ENCODE results near the gene NVL. TPM values are rescaled to one million over a fixed set of nuclear protein-coding genes. Genes with fewer than 3 reads are reported as not detected.

NVL gene
- total RNA-seq, 4 donors from 2014 or later: 10.0 to 21.9 (median 17.3) TPM

DNA sequence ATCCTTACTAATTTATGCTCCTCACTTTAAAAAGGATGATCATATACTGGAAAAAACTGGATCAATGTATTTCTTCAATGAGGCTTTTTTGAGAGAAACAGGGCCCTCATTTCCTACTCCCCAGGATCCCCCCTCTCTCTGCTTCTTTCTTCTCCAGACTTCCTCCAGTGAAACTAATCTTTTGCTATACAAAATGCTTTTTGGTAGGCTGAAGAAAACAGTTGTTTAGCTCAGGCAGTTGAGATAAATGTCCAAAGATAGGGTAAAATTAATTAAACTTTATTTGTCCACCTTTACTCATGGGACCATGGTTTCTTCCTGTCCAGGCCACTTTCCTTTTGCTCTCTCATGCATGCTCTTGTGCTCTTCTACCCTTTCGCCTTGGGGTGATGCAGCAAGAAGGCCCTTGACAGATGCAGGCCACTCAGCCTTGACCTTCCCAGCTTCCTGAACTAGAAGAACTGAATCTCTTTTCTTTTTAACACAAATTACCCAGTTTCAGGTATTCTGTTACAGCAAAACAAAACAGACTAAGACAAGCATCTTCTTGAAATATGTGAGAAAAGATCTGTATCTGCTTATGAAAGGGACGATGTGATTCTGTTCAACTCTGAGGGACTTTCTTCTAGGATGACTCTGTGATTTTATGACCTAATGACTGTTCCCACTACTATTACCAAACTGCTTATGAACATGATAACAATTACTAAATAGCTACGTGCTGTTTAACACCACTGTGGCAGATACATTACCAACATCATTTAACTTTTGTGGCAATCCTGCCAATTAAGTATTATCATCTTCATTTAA is 63.7 kb downstream of the NVL start:
- TF ChIP-seq, protein P1, sequence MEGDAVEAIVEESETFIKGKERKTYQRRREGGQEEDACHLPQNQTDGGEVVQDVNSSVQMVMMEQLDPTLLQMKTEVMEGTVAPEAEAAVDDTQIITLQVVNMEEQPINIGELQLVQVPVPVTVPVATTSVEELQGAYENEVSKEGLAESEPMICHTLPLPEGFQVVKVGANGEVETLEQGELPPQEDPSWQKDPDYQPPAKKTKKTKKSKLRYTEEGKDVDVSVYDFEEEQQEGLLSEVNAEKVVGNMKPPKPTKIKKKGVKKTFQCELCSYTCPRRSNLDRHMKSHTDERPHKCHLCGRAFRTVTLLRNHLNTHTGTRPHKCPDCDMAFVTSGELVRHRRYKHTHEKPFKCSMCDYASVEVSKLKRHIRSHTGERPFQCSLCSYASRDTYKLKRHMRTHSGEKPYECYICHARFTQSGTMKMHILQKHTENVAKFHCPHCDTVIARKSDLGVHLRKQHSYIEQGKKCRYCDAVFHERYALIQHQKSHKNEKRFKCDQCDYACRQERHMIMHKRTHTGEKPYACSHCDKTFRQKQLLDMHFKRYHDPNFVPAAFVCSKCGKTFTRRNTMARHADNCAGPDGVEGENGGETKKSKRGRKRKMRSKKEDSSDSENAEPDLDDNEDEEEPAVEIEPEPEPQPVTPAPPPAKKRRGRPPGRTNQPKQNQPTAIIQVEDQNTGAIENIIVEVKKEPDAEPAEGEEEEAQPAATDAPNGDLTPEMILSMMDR (IDR thresholded peaks at IDR 0.05): no peak
- ATAC-seq (ENCODE audit: low FRiP score): no peak
- DNase-seq (ENCODE audit: low spot score): no peak

DNA sequence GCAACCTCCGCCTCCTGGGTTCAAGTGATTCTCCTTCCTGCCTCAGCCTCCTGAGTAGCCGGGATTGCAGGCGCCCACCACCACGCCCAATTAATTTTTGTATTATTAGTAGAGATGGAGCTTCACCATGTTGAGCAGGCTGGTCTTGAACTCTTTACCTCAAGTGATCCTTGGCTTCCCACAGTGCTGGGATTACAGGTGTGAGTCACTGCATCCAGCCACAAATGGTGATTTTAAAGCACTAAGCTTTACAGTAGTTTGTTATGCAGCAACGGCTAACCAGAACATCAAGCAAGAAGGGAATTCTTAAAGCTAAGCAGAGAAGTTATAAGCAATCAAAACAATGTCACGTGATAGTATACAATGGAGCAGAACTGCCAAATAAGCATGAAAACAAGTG is 65.7 kb downstream of the NVL start:
- no peak for DNase-seq (ENCODE audit: low spot score)
- TF ChIP-seq, protein P1 (IDR thresholded peaks at IDR 0.05): no peak
- ATAC-seq (ENCODE audit: low FRiP score): no peak

DNA sequence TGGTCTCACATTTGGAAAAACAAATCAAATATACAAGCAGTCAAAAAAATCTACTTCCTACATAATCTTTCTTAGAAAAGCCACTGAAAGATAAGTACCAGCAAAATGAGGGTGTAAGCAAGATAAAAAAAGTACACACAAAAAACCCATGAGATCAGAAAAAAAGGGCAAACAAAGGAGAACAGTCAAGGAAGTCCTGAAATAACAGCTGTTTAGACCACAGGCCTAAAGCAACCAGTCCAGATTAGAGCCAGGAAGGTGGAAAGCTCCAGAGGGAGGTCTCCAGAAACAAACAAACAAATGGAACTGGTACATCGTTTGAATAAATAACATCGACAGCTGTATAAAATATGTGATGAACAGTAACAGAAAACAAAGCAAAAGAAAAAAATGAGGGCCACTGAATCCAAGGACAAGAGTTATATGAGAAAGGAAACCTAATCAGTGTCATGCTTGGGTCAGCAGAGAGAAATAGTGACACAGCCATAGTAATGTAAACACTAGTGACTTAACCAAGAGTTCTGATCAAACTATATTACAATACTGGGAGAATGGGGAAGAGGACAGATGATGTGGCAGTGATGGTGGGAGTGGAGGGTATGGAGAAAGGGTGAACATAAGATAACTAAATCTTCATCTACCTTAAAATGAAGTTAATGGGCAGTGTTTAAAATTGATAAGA is 67.5 kb downstream of the NVL start:
- TF ChIP-seq, protein P1 (IDR thresholded peaks at IDR 0.05): no peak
- DNase-seq (ENCODE audit: low spot score) (no peak), ATAC-seq (ENCODE audit: low FRiP score) (no peak)

DNA sequence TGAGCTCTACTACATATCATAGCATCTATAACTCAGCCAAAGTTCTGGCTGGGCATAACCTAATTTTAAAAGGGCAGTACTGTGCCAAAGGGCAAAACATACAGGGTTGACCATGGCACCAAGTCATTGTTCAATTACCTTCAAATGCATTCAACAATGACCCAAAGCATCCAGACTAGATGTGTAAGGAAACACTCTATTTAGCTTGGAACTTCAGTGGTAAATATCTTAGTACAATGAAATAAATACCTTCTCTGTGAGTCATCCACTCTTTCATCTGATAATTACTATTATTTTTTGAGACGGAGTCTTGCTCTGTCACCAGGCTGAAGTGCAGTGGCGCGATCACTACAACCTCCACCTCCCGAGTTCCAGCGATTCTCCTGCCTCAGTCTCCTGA is 70.0 kb downstream of the NVL start:
- ATAC-seq (ENCODE audit: low FRiP score) (no peak), DNase-seq (ENCODE audit: low spot score) (no peak)
- TF ChIP-seq, protein P1 (IDR thresholded peaks at IDR 0.05): no peak

DNA sequence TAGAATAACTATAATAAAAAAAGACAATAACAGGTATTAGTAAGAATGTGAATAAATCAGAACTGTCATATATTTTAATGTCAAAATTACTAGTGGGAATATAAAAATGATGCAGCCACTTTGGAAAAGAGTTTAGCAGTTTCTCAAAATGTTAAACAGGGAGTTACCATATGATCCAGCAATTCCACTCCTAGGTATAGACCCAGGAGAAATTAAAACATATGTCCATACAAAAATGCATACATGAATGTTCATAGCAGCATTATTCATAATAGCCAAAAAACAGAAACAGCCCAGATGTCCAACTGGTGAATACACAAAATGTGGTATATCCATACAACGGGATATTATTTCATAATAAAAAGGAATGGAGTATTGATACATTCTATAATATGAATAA is 71.6 kb downstream of the NVL start:
- ATAC-seq (ENCODE audit: low FRiP score) (no peak), DNase-seq (ENCODE audit: low spot score) (no peak)
- TF ChIP-seq, protein P1 (IDR thresholded peaks at IDR 0.05): no peak

DNA sequence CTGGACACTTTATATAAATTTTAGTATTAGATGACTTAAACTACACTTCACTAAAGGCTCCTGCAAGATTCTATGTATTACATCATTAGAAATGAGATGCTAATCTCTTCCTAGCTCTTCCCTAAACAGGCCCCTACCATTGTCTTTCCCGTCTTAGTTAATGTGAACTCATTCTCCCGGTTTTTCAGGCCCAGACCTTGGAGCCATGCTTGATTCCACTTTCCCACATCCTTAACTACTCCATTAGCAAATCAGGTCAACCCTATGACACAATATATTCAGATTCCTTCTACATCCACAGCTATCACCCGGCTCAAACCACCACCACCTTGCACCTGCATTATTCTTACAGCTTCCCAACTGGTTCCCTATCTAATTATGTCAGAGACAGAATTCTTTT is 73.3 kb downstream of the NVL start:
- DNase-seq (ENCODE audit: low spot score): no peak
- TF ChIP-seq, protein P1 (IDR thresholded peaks at IDR 0.05): no peak
- ATAC-seq (ENCODE audit: low FRiP score): no peak

DNA sequence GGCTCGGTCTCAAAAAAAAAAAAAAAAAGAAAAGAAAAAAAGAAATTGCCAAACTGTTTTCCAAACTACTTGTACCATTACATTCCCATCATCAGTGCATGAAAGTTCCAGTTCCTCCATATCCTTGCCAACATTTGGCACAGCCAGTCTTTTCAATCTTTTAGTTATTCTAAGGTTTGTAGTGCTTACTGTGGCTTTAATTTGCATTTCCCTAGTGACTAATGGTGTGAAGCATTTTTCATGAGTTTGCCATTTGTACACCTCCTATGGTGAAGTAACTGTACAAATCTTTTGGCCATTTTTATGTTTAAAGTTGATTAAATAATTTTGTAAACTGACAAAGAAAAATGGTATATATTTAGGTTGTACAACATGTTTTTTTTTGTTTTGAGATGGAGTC is 76.3 kb downstream of the NVL start:
- ATAC-seq (ENCODE audit: low FRiP score): no peak
- DNase-seq (ENCODE audit: low spot score): no peak

More for the DNA sequence above, 76.3 kb downstream of the NVL start:
- TF ChIP-seq, protein P1 (IDR thresholded peaks at IDR 0.05): no peak
